ENCODE results near the gene RTP2.

The RTP2 gene

GRCh38 chr3:187729598-187729997, 27.2 kb upstream of the RTP2 start:
- Histone ChIP-seq H4K20me1 (ENCODE audit: insufficient read depth, low read length) (no peaks in the 10 kb centered on the region), H2AFZ (ENCODE audit: low read length) (no peak overlapping the region), H3K9ac (ENCODE audit: low read length) (no peak overlapping the region), H3K4me1 (ENCODE audit: low read length) (no peaks in the 10 kb centered on the region), H3K4me2 (ENCODE audit: low read depth, low read length) (no peak overlapping the region), H3K9me3 (replicated peaks; ENCODE audit: insufficient read depth, low read length) (no peaks in the 10 kb centered on the region), H3K9me2 (replicated peaks; ENCODE audit: insufficient read depth, low read length) (no peaks in the 10 kb centered on the region), H3K36me3 (replicated peaks; ENCODE audit: insufficient read depth, low read length) (no peaks in the 10 kb centered on the region), H3K27me3 (replicated peaks; ENCODE audit: insufficient read depth, low read length) (no peaks in the 10 kb centered on the region), H3F3A (ENCODE audit: insufficient read depth, low read length) (no peaks in the 10 kb centered on the region), H3K27ac (ENCODE audit: low read length) (no peak overlapping the region), H3K79me2 (ENCODE audit: low read length) (no peaks in the 10 kb centered on the region), H3K4me3 (ENCODE audit: low read length) (no peak overlapping the region)
- no peak for DNase-seq
- no peak for TF ChIP-seq EZH2 (optimal IDR thresholded peaks at IDR 0.05; ENCODE audit: low read depth, low read length)
- no peak for TF ChIP-seq EZH2phosphoT487 (IDR thresholded peaks at IDR 0.05; ENCODE audit: low read length)
- TF ChIP-seq CTCF (IDR thresholded peaks at IDR 0.05; ENCODE audit: low read length) = no peak

- H3K9me3 ChIP-seq (replicated peaks; ENCODE audit: insufficient read depth, low read length) = no peaks in the 10 kb centered on the region
- no peak overlapping the region for H3K27ac ChIP-seq (ENCODE audit: low read length)
- no peak overlapping the region for H2AFZ ChIP-seq (ENCODE audit: low read length)
- no peaks in the 10 kb centered on the region for H3K36me3 ChIP-seq (replicated peaks; ENCODE audit: insufficient read depth, low read length)
- DNase-seq = no peak
- no peaks in the 10 kb centered on the region for H3F3A ChIP-seq (ENCODE audit: insufficient read depth, low read length)
- no peaks in the 10 kb centered on the region for H3K79me2 ChIP-seq (ENCODE audit: low read length)
- H3K4me3 ChIP-seq (ENCODE audit: low read length) = no peak overlapping the region
- H3K4me1 ChIP-seq (ENCODE audit: low read length) = no peaks in the 10 kb centered on the region
- H3K27me3 ChIP-seq (replicated peaks; ENCODE audit: insufficient read depth, low read length) = no peaks in the 10 kb centered on the region
- no peak overlapping the region for H3K4me2 ChIP-seq (ENCODE audit: low read depth, low read length)
- H3K9me2 ChIP-seq (replicated peaks; ENCODE audit: insufficient read depth, low read length) = no peaks in the 10 kb centered on the region
- no peak for TF ChIP-seq EZH2phosphoT487 (IDR thresholded peaks at IDR 0.05; ENCODE audit: low read length)
- TF ChIP-seq CTCF (IDR thresholded peaks at IDR 0.05; ENCODE audit: low read length) = no peak
- no peak for TF ChIP-seq EZH2 (optimal IDR thresholded peaks at IDR 0.05; ENCODE audit: low read depth, low read length)
- H3K9ac ChIP-seq (ENCODE audit: low read length) = no peak overlapping the region
- H4K20me1 ChIP-seq (ENCODE audit: insufficient read depth, low read length) = no peaks in the 10 kb centered on the region
Measured at GRCh38 chr3:187728940-187729583, 26.7 kb upstream of the RTP2 start.

- no peak overlapping the region for H3K4me2 ChIP-seq (ENCODE audit: low read depth, low read length)
- no peak overlapping the region for H3K4me3 ChIP-seq (ENCODE audit: low read length)
- H3K36me3 ChIP-seq (replicated peaks; ENCODE audit: insufficient read depth, low read length) = no peaks in the 10 kb centered on the region
- no peaks in the 10 kb centered on the region for H3F3A ChIP-seq (ENCODE audit: insufficient read depth, low read length)
- no peak overlapping the region for H2AFZ ChIP-seq (ENCODE audit: low read length)
- H3K27me3 ChIP-seq (replicated peaks; ENCODE audit: insufficient read depth, low read length) = no peaks in the 10 kb centered on the region
- H3K9me3 ChIP-seq (replicated peaks; ENCODE audit: insufficient read depth, low read length) = no peaks in the 10 kb centered on the region
- H3K4me1 ChIP-seq (ENCODE audit: low read length) = no peaks in the 10 kb centered on the region
- no peaks in the 10 kb centered on the region for H3K9me2 ChIP-seq (replicated peaks; ENCODE audit: insufficient read depth, low read length)
- no peak overlapping the region for H3K9ac ChIP-seq (ENCODE audit: low read length)
- no peak for TF ChIP-seq EZH2phosphoT487 (IDR thresholded peaks at IDR 0.05; ENCODE audit: low read length)
- TF ChIP-seq CTCF (IDR thresholded peaks at IDR 0.05; ENCODE audit: low read length) = no peak
- DNase-seq = no peak
- no peak overlapping the region for H3K27ac ChIP-seq (ENCODE audit: low read length)
- H3K79me2 ChIP-seq (ENCODE audit: low read length) = no peaks in the 10 kb centered on the region
- H4K20me1 ChIP-seq (ENCODE audit: insufficient read depth, low read length) = no peaks in the 10 kb centered on the region
Measured at GRCh38 chr3:187728248-187728647, 25.9 kb upstream of the RTP2 start.

Data from MM.1S (cell line).